HepG2 (cell line): ENCODE data around the gene PKP3. TPM values are rescaled to one million over a fixed set of nuclear protein-coding genes. Genes with fewer than 3 reads are reported as not detected.

Experiments
- ARNTL ChIP-seq: sonication (generic); formaldehyde crosslinking; IDR thresholded peaks from 2 replicates; pipeline ENCODE4 v1.4.0; 2020; ENCODE audit warnings: mild to moderate bottlenecking, missing genetic modification reagents
- ATAD3A ChIP-seq: sonication (generic); formaldehyde crosslinking; IDR thresholded peaks from 2 replicates; pipeline ENCODE4 v1.4.0; 2020; ENCODE audit warnings: missing genetic modification reagents
- CHD4 ChIP-seq: fragments of 200-600 bp; sonication (generic); IDR thresholded peaks from 2 replicates; pipeline ENCODE4 v1.7.0; 2017; ENCODE audit warnings: mild to moderate bottlenecking, low read length, borderline replicate concordance
- EEA1 ChIP-seq: sonication (generic); formaldehyde crosslinking; IDR thresholded peaks from 2 replicates; pipeline ENCODE4 v1.5.1; 2020; ENCODE audit warnings: mild to moderate bottlenecking, missing genetic modification reagents, borderline replicate concordance
- FOXC1 ChIP-seq: sonication (generic); formaldehyde crosslinking; IDR thresholded peaks from 2 replicates; pipeline ENCODE4 v1.8.0; 2022; ENCODE audit warnings: mild to moderate bottlenecking, missing genetic modification reagents, borderline replicate concordance
- NFE2L2 ChIP-seq: fragments of 150-350 bp; IDR thresholded peaks from 2 replicates; pipeline ENCODE4 v1.6.1; 2014; ENCODE audit warnings: low read length
- PCBP1 ChIP-seq: fragments of 200-400 bp; formaldehyde crosslinking; IDR thresholded peaks from 2 replicates; pipeline ENCODE4 v1.6.1; 2017; ENCODE audit warnings: mild to moderate bottlenecking, low read depth, low read length, borderline replicate concordance
- RBM22 ChIP-seq: fragments of 200-400 bp; formaldehyde crosslinking; optimal IDR thresholded peaks from 2 replicates; pipeline ENCODE3; 2017; ENCODE audit warnings: mild to moderate bottlenecking, low read length, moderate library complexity
- SMAD3 ChIP-seq: sonication (generic); formaldehyde crosslinking; IDR thresholded peaks from 2 replicates; pipeline ENCODE4 v1.4.0; 2020; ENCODE audit warnings: missing genetic modification reagents
- ZC3H4 ChIP-seq: sonication (generic); formaldehyde crosslinking; IDR thresholded peaks from 2 replicates; pipeline ENCODE4 v1.4.0; 2020; ENCODE audit warnings: missing genetic modification reagents, borderline replicate concordance
- ZKSCAN1 ChIP-seq: fragments of 150-350 bp; IDR thresholded peaks from 2 replicates; pipeline ENCODE4 v1.6.1; 2014; ENCODE audit warnings: low read length
- ZMYM2 ChIP-seq: sonication (generic); formaldehyde crosslinking; IDR thresholded peaks from 2 replicates; pipeline ENCODE4 v1.8.0; 2022; ENCODE audit warnings: mild to moderate bottlenecking, missing genetic modification reagents
- ZNF382 ChIP-seq: sonication (generic); formaldehyde crosslinking; IDR thresholded peaks from 2 replicates; pipeline ENCODE4 v1.5.0; 2020; ENCODE audit warnings: missing genetic modification reagents, mild to moderate bottlenecking, borderline replicate concordance
- ZNF441 ChIP-seq: sonication (generic); formaldehyde crosslinking; IDR thresholded peaks from 2 replicates; pipeline ENCODE4 v1.7.0; 2021; ENCODE audit warnings: missing genetic modification reagents, borderline replicate concordance
- ZNF460 ChIP-seq: sonication (generic); formaldehyde crosslinking; IDR thresholded peaks from 2 replicates; pipeline ENCODE4 v1.5.1; 2020; ENCODE audit warnings: missing genetic modification reagents, mild to moderate bottlenecking, borderline replicate concordance
- ZNF598 ChIP-seq: sonication (generic); formaldehyde crosslinking; IDR thresholded peaks from 2 replicates; pipeline ENCODE4 v1.5.1; 2020; ENCODE audit warnings: mild to moderate bottlenecking, missing genetic modification reagents, borderline replicate concordance
- ZNF777 ChIP-seq: sonication (generic); formaldehyde crosslinking; IDR thresholded peaks from 2 replicates; pipeline ENCODE4 v1.4.0; 2020; ENCODE audit warnings: missing genetic modification reagents
- polyA plus RNA-seq, 8 experiments: library from polyadenylated mRNA; depleted of rRNA in 3 of 8; stranded (reverse) in 7 of 8; unstranded in 1 of 8; fragments of >200 nt; fragmentation: Illumina TruSeq in 4 of 8; extraction: Trizol in 4 of 8; gene quantifications; 2 replicates each; pipeline versions ENCODE4 v1.2.1 to v1.2.3, GENCODE V29; 2011 to 2016; ENCODE audit warnings: low read depth in 4 of 8, missing spikeins in 1 of 8, mixed read lengths in 1 of 8; ENCODE audit not compliant: insufficient read depth in 1 of 8
- total RNA-seq, 5 experiments: library from RNA; depleted of rRNA; stranded (reverse); fragments of >200 nt; fragmentation: Illumina TruSeq; extraction: Trizol; gene quantifications; 2 replicates each; pipeline ENCODE4 v1.2.3, GENCODE V29; 2016; ENCODE audit warnings: low read depth in 1 of 5
- TF ChIP-seq, protein P1 (sequence below), 2 experiments: sonication (generic) in 1 of 2; formaldehyde crosslinking in 1 of 2; IDR thresholded peaks; 2 replicates each; pipeline versions ENCODE4 v1.4.0 to v1.6.1; 2016 to 2020; ENCODE audit warnings: borderline replicate concordance in 1 of 2, low read depth in 1 of 2, mild to moderate bottlenecking in 1 of 2, missing genetic modification reagents in 1 of 2
- TF ChIP-seq, protein P2 (sequence below): sonication (generic); formaldehyde crosslinking; IDR thresholded peaks from 2 replicates; pipeline ENCODE4 v1.8.0; 2023; ENCODE audit warnings: mild to moderate bottlenecking, missing genetic modification reagents
- TF ChIP-seq, protein P3 (sequence below): sonication (generic); formaldehyde crosslinking; IDR thresholded peaks from 2 replicates; pipeline ENCODE4 v1.4.0; 2020; ENCODE audit warnings: mild to moderate bottlenecking, missing genetic modification reagents
- TF ChIP-seq, protein P4 (sequence below): IDR thresholded peaks from 2 replicates; pipeline ENCODE4 v1.6.1; 2016; ENCODE audit warnings: missing genetic modification reagents, missing compliant biosample characterization
- TF ChIP-seq, protein P5 (sequence below): sonication (generic); formaldehyde crosslinking; IDR thresholded peaks from 2 replicates; pipeline ENCODE4 v1.5.0; 2020; ENCODE audit warnings: missing genetic modification reagents

The PKP3 gene
- total and polyA plus RNA-seq, 2 of the 13 experiments (the other 11 are each of a cell fraction or from before 2014, with no cell fraction given), result 18.0 to 28.7 TPM

DNA sequence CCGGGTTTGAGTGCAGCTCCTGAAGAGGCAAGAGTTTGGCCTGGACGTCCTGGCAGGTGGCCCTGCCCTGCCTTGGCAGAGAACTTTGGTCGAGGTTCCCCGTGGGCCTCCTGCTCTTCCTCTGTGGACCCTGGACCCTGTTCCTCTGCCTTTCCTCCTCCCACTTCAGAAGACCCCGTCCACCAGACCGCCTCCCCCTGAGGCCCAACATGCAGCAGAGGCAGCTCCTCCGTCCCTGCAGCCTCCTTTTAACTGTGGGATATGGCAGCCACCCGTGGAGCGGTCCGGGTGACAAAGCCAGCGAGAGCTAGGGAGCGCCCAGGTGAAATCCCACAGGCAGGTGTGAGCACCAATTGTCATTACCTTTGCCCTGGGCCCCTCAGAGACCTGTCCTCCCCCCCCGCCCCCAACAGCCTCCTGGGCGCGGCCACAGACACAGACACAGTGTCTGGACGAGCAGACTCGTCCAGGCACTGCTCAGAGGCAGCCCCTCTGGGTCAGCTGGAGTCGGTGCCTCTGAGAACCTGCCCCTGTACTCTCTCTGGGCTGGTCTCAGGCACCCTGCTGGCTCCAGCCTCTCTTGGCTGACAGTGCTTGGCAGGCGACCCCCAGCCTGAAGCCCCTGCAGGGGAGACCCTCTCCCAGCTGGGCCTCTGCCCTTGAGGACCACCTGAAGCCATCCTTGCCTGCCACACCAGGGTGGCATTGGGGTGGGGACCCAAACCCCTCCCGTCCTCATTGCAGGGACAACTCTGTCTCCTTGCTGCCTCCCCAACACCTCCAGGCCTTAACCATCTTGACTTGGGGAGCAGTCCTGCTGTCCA lies 52.0 kb downstream of the PKP3 start (continued):
- TF ChIP-seq, protein P1, sequence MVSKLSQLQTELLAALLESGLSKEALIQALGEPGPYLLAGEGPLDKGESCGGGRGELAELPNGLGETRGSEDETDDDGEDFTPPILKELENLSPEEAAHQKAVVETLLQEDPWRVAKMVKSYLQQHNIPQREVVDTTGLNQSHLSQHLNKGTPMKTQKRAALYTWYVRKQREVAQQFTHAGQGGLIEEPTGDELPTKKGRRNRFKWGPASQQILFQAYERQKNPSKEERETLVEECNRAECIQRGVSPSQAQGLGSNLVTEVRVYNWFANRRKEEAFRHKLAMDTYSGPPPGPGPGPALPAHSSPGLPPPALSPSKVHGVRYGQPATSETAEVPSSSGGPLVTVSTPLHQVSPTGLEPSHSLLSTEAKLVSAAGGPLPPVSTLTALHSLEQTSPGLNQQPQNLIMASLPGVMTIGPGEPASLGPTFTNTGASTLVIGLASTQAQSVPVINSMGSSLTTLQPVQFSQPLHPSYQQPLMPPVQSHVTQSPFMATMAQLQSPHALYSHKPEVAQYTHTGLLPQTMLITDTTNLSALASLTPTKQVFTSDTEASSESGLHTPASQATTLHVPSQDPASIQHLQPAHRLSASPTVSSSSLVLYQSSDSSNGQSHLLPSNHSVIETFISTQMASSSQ (IDR thresholded peaks at IDR 0.05; ENCODE audit: low read depth), result no peak
- TF ChIP-seq, protein P1 (CRISPR knock-in tag; IDR thresholded peaks at IDR 0.05; ENCODE audit: borderline replicate concordance), result no peak
- 0 out of 2 replicates have a peak, but pooled peaks have one; percentile 70 for TF ChIP-seq ZC3H4 (CRISPR knock-in tag)
- TF ChIP-seq ZKSCAN1, result no peak
- TF ChIP-seq ZNF777, result no peak
- peak; percentile 5; the same call in 1 of the 2 replicates for TF ChIP-seq FOXC1 (CRISPR knock-in tag)
- TF ChIP-seq, protein P2, sequence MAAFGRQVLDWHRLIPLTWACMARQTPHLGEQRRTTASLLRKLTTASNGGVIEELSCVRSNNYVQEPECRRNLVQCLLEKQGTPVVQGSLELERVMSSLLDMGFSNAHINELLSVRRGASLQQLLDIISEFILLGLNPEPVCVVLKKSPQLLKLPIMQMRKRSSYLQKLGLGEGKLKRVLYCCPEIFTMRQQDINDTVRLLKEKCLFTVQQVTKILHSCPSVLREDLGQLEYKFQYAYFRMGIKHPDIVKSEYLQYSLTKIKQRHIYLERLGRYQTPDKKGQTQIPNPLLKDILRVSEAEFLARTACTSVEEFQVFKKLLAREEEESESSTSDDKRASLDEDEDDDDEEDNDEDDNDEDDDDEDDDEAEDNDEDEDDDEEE, result no peak
- no peak for TF ChIP-seq EEA1 (CRISPR knock-in tag)
- TF ChIP-seq ZNF598 (CRISPR knock-in tag), result no peak
- TF ChIP-seq ZNF441 (CRISPR knock-in tag), result no peak
- no peak for TF ChIP-seq RBM22
- TF ChIP-seq ARNTL (CRISPR knock-in tag), result peak; percentile 45; the same call in 1 of the 2 replicates
- TF ChIP-seq, protein P3, sequence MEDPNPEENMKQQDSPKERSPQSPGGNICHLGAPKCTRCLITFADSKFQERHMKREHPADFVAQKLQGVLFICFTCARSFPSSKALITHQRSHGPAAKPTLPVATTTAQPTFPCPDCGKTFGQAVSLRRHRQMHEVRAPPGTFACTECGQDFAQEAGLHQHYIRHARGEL, result no peak
- 0 out of 2 replicates have a peak, but pooled peaks have one; percentile 57 for TF ChIP-seq PCBP1
- no peak for TF ChIP-seq CHD4
- no peak for TF ChIP-seq NFE2L2
- TF ChIP-seq ZMYM2 (CRISPR knock-in tag), result peak; percentile 54; the same call in 1 of the 2 replicates
- TF ChIP-seq, protein P4, sequence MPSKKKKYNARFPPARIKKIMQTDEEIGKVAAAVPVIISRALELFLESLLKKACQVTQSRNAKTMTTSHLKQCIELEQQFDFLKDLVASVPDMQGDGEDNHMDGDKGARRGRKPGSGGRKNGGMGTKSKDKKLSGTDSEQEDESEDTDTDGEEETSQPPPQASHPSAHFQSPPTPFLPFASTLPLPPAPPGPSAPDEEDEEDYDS, result no peak
- TF ChIP-seq ATAD3A (CRISPR knock-in tag), result no peak
- TF ChIP-seq ZNF382, result no peak
- no peak for TF ChIP-seq ZNF460 (CRISPR knock-in tag)
- TF ChIP-seq, protein P5, sequence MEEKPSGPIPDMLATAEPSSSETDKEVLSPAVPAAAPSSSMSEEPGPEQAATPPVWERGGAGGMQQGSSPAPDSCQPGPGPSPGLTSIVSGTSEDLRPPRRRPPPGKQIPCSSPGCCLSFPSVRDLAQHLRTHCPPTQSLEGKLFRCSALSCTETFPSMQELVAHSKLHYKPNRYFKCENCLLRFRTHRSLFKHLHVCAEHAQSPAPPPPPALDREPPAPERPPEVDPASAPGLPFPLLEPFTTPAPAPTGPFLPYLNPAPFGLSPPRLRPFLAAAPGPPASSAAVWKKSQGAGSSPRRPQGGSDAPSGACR, result no peak
- 0 out of 2 replicates have a peak, but pooled peaks have one; percentile 7 for TF ChIP-seq SMAD3 (CRISPR knock-in tag)
